Ureter (tissue), 1 donor: ENCODE measurements around the gene PROB1. TPM values are rescaled to one million over a fixed set of nuclear protein-coding genes. Genes with fewer than 3 reads are reported as not detected.

ENCODE experiments used
- total RNA-seq: library from RNA; stranded (reverse); gene quantifications from one replicate; pipeline ENCODE4 v1.2.4, GENCODE V29; 2023
- donor health status: DM: yes; HTN: yes; CAD: no.

PROB1 gene
- total RNA-seq, 1 donor from 2014 or later: 2.4 TPM

Other genes with a start within 250 kb of the PROB1 start
- gene SIL1, start 196.7 kb downstream of the PROB1 start, total RNA-seq: 83.0 TPM
- gene MATR3, start 101.4 kb downstream of the PROB1 start, total RNA-seq: 259 TPM
- 75.6 TPM for gene PAIP2, start 53.2 kb downstream of the PROB1 start, total RNA-seq
- gene SLC23A1, start 11.8 kb downstream of the PROB1 start, total RNA-seq: 0.65 TPM
- 12.9 TPM for gene MZB1, start 5.2 kb downstream of the PROB1 start, total RNA-seq
- gene SPATA24, start 9.0 kb upstream of the PROB1 start, total RNA-seq: 7.8 TPM
- gene DNAJC18, start 44.4 kb upstream of the PROB1 start, total RNA-seq: 10.3 TPM
- gene ECSCR, start 67.6 kb upstream of the PROB1 start, total RNA-seq: 31.1 TPM
- gene SMIM33, start 75.9 kb upstream of the PROB1 start, total RNA-seq: not detected
- gene STING1, start 87.7 kb upstream of the PROB1 start, total RNA-seq: 71.5 TPM
- 180 TPM for gene UBE2D2, start 166.2 kb upstream of the PROB1 start, total RNA-seq